HepG2 (cell line): ENCODE measurements around the gene CBFA2T2. TPM values are rescaled to one million over a fixed set of nuclear protein-coding genes. Genes with fewer than 3 reads are reported as not detected.
A peak's percentile ranks its signal among the peaks of the same experiment; 100 is the strongest.

ENCODE experiments used
- BORCS8-MEF2B ChIP-seq: sonication (generic); formaldehyde crosslinking; IDR thresholded peaks from 2 replicates; pipeline ENCODE4 v1.8.0; 2022; ENCODE audit warnings: mild to moderate bottlenecking, missing genetic modification reagents
- CHCHD3 ChIP-seq: sonication (generic); formaldehyde crosslinking; IDR thresholded peaks from 2 replicates; pipeline ENCODE4 v1.8.0; 2022; ENCODE audit warnings: mild to moderate bottlenecking, missing genetic modification reagents, moderate library complexity
- HES4 ChIP-seq: sonication (generic); formaldehyde crosslinking; IDR thresholded peaks from 2 replicates; pipeline ENCODE4 v1.9.0; 2021; ENCODE audit warnings: mild to moderate bottlenecking, missing genetic modification reagents, borderline replicate concordance
- KLF15 ChIP-seq: sonication (generic); formaldehyde crosslinking; IDR thresholded peaks from 2 replicates; pipeline ENCODE4 v1.8.1; 2023; ENCODE audit warnings: borderline replicate concordance, mild to moderate bottlenecking, inconsistent platforms, missing genetic modification reagents, mixed read lengths
- NFKBIZ ChIP-seq: IDR thresholded peaks from 2 replicates; pipeline ENCODE4 v1.6.1; 2018; ENCODE audit warnings: missing genetic modification reagents, missing compliant biosample characterization
- NRL ChIP-seq: sonication (generic); formaldehyde crosslinking; IDR thresholded peaks from 2 replicates; pipeline ENCODE4 v1.5.0; 2020; ENCODE audit warnings: missing genetic modification reagents, mild to moderate bottlenecking, moderate library complexity, borderline replicate concordance
- ZMYM4 ChIP-seq: sonication (generic); formaldehyde crosslinking; IDR thresholded peaks from 2 replicates; pipeline ENCODE4 v1.8.1; 2023; ENCODE audit warnings: mild to moderate bottlenecking, missing genetic modification reagents
- ZNF207 ChIP-seq: fragments of 450-650 bp; IDR thresholded peaks from 2 replicates; pipeline ENCODE4 v1.6.1; 2016; ENCODE audit warnings: antibody characterized with exemption, borderline replicate concordance
- ZNF256 ChIP-seq: sonication (generic); formaldehyde crosslinking; conservative IDR thresholded peaks from 2 replicates; pipeline ENCODE4 v1.4.0; 2020; ENCODE audit warnings: missing genetic modification reagents
- ZNF430 ChIP-seq: sonication (generic); formaldehyde crosslinking; IDR thresholded peaks from 2 replicates; pipeline ENCODE4 v1.9.0; 2021; ENCODE audit warnings: mild to moderate bottlenecking, missing genetic modification reagents
- ZNF737 ChIP-seq: sonication (generic); formaldehyde crosslinking; IDR thresholded peaks from 2 replicates; pipeline ENCODE4 v1.5.0; 2020; ENCODE audit warnings: missing genetic modification reagents, mild to moderate bottlenecking, borderline replicate concordance
- ZUFSP ChIP-seq: sonication (generic); formaldehyde crosslinking; IDR thresholded peaks from 2 replicates; pipeline ENCODE4 v1.9.0; 2021; ENCODE audit warnings: missing genetic modification reagents, mild to moderate bottlenecking, borderline replicate concordance
- polyA plus RNA-seq, 8 experiments: library from polyadenylated mRNA; depleted of rRNA in 3 of 8; stranded (reverse) in 7 of 8; unstranded in 1 of 8; fragments of >200 nt; fragmentation: Illumina TruSeq in 4 of 8; extraction: Trizol in 4 of 8; gene quantifications; 2 replicates each; pipeline versions ENCODE4 v1.2.1 to v1.2.3, GENCODE V29; 2011 to 2016; ENCODE audit warnings: low read depth in 4 of 8, missing spikeins in 1 of 8, mixed read lengths in 1 of 8; ENCODE audit not compliant: insufficient read depth in 1 of 8
- total RNA-seq, 5 experiments: library from RNA; depleted of rRNA; stranded (reverse); fragments of >200 nt; fragmentation: Illumina TruSeq; extraction: Trizol; gene quantifications; 2 replicates each; pipeline ENCODE4 v1.2.3, GENCODE V29; 2016; ENCODE audit warnings: low read depth in 1 of 5
- TF ChIP-seq, protein P1 (sequence below): sonication (generic); formaldehyde crosslinking; IDR thresholded peaks from 2 replicates; pipeline ENCODE4 v1.5.0; 2020; ENCODE audit warnings: mild to moderate bottlenecking, missing genetic modification reagents, borderline replicate concordance
- TF ChIP-seq, protein P2 (sequence below): sonication (generic); formaldehyde crosslinking; IDR thresholded peaks from 2 replicates; pipeline ENCODE4 v1.8.1; 2023; ENCODE audit warnings: mild to moderate bottlenecking, inconsistent platforms, moderate library complexity, missing genetic modification reagents, borderline replicate concordance
- TF ChIP-seq, protein P3 (sequence below): IDR thresholded peaks from 2 replicates; pipeline ENCODE4 v1.6.1; 2016; ENCODE audit warnings: mild to moderate bottlenecking

CBFA2T2 gene
- total and polyA plus RNA-seq, 2 of the 13 experiments (the other 11 are each of a cell fraction or from before 2014, with no cell fraction given), result 6.3 to 21.2 TPM

GRCh38 chr20:33555755-33556154, 65.9 kb downstream of the CBFA2T2 start (continued):
- TF ChIP-seq, protein P1, sequence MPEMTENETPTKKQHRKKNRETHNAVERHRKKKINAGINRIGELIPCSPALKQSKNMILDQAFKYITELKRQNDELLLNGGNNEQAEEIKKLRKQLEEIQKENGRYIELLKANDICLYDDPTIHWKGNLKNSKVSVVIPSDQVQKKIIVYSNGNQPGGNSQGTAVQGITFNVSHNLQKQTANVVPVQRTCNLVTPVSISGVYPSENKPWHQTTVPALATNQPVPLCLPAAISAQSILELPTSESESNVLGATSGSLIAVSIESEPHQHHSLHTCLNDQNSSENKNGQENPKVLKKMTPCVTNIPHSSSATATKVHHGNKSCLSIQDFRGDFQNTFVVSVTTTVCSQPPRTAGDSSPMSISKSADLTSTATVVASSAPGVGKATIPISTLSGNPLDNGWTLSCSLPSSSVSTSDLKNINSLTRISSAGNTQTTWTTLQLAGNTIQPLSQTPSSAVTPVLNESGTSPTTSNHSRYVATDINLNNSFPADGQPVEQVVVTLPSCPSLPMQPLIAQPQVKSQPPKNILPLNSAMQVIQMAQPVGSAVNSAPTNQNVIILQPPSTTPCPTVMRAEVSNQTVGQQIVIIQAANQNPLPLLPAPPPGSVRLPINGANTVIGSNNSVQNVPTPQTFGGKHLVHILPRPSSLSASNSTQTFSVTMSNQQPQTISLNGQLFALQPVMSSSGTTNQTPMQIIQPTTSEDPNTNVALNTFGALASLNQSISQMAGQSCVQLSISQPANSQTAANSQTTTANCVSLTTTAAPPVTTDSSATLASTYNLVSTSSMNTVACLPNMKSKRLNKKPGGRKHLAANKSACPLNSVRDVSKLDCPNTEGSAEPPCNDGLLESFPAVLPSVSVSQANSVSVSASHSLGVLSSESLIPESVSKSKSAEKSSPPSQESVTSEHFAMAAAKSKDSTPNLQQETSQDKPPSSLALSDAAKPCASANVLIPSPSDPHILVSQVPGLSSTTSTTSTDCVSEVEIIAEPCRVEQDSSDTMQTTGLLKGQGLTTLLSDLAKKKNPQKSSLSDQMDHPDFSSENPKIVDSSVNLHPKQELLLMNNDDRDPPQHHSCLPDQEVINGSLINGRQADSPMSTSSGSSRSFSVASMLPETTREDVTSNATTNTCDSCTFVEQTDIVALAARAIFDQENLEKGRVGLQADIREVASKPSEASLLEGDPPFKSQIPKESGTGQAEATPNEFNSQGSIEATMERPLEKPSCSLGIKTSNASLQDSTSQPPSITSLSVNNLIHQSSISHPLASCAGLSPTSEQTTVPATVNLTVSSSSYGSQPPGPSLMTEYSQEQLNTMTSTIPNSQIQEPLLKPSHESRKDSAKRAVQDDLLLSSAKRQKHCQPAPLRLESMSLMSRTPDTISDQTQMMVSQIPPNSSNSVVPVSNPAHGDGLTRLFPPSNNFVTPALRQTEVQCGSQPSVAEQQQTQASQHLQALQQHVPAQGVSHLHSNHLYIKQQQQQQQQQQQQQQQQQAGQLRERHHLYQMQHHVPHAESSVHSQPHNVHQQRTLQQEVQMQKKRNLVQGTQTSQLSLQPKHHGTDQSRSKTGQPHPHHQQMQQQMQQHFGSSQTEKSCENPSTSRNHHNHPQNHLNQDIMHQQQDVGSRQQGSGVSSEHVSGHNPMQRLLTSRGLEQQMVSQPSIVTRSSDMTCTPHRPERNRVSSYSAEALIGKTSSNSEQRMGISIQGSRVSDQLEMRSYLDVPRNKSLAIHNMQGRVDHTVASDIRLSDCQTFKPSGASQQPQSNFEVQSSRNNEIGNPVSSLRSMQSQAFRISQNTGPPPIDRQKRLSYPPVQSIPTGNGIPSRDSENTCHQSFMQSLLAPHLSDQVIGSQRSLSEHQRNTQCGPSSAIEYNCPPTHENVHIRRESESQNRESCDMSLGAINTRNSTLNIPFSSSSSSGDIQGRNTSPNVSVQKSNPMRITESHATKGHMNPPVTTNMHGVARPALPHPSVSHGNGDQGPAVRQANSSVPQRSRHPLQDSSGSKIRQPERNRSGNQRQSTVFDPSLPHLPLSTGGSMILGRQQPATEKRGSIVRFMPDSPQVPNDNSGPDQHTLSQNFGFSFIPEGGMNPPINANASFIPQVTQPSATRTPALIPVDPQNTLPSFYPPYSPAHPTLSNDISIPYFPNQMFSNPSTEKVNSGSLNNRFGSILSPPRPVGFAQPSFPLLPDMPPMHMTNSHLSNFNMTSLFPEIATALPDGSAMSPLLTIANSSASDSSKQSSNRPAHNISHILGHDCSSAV (CRISPR knock-in tag), result no peak
- TF ChIP-seq ZNF430 (CRISPR knock-in tag) (no peak), ZNF737 (no peak), NRL (CRISPR knock-in tag) (no peak), ZNF256 (no peak), BORCS8-MEF2B (CRISPR knock-in tag) (no peak), ZMYM4 (peak; percentile 89), HES4 (CRISPR knock-in tag) (no peak), KLF15 (no peak), ZUFSP (no peak), NFKBIZ (CRISPR knock-in tag) (no peak), ZNF207 (no peak), CHCHD3 (CRISPR knock-in tag) (no peak)
- TF ChIP-seq, protein P2, sequence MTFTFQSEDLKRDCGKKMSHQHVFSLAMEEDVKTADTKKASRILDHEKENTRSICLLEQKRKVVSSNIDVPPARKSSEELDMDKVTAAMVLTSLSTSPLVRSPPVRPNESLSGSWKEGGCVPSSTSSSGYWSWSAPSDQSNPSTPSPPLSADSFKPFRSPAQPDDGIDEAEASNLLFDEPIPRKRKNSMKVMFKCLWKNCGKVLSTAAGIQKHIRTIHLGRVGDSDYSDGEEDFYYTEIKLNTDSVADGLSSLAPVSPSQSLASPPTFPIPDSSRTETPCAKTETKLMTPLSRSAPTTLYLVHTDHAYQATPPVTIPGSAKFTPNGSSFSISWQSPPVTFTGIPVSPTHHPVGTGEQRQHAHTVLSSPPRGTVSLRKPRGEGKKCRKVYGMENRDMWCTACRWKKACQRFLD, result no peak
- TF ChIP-seq, protein P3, sequence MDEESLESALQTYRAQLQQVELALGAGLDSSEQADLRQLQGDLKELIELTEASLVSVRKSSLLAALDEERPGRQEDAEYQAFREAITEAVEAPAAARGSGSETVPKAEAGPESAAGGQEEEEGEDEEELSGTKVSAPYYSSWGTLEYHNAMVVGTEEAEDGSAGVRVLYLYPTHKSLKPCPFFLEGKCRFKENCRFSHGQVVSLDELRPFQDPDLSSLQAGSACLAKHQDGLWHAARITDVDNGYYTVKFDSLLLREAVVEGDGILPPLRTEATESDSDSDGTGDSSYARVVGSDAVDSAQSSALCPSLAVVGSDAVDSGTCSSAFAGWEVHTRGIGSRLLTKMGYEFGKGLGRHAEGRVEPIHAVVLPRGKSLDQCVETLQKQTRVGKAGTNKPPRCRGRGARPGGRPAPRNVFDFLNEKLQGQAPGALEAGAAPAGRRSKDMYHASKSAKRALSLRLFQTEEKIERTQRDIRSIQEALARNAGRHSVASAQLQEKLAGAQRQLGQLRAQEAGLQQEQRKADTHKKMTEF (CRISPR knock-in tag), result peak; percentile 20; the same call in 1 of the 2 replicates
